Activated CD8-positive, alpha-beta memory T cell treated with anti-CD3 and anti-CD28 coated beads, Interleukin-2, amount 50 U/mL, for 24 hours (primary cell): ENCODE measurements around the gene CELA3B.
"Not testable (repeated sequence)": the region's sequence is repeated elsewhere in the genome, so short reads cannot be mapped to it uniquely, and the experiment has no call there.

ENCODE experiments used
- DNase-seq: peaks from one replicate; pipeline ENCODE4 v3.0.0-alpha.2; 2020; ENCODE audit errors: extremely low read depth

Gene CELA3B

DNA sequence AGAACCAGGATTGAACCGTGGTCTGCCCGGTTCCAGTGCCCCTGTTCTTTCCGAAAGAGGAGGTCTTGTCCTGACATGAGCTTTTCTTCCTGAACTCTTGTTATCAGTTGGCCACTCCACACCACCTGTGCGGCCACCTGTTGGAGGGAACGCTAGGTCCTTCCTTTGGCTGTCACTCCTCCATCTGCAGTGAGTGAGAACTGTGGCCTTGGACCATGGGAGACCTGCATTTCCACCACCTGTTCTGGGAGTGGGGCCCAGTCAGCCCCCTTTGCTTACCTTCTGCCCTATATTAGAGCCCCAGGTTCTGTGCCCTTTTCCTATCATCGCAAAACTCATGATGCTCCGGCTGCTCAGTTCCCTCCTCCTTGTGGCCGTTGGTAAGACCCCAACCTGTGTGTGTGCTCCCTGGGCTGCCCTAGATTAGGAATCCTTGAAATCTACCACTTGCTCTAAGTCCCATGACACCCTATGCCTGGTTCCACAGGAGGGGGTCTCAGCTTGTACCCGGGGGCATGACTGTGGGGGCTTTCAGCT is at the start of gene CELA3B:
TSS of gene CELA3B (plus strand) at position 320 of the 537 bp plus-strand sequence. CDS start at position 338, 18 bp downstream.
- not testable (repeated sequence) for DNase-seq

- DNase-seq, result no peak
Measured at GRCh38 chr1:21927533-21928237, 49.1 kb upstream of the CELA3B start.

- DNase-seq, result no peak
Measured at GRCh38 chr1:21930080-21930571, 46.7 kb upstream of the CELA3B start.

DNA sequence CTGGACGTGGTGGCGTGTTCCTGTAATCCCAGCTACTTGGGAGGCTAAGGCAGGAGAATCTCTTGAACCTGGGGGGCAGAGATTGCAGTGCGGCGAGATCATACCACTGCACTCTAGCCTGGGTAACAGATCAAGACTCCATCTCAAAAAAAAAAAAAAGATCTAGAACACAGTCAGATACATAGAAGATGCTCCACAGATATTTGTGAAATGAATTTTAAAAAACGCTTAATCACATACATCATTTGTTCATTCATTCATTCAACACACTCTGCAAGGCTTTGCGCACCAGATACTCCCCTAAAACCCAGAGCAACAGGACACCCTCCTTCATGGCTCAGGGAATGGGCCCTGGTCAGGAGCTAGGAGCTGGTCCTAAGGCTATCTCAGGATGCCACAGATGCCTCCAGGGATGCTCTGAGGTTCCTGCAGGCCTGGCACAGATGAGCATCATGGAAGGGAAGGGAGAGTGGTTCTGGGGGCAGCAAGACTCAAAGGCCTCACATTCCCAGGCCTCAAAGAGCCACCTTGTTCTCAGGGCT is 46.1 kb upstream of the CELA3B start:
- no peak for DNase-seq

GRCh38 chr1:21931171-21932093 is 45.4 kb upstream of the CELA3B start:
- DNase-seq, result no peak

GRCh38 chr1:21932127-21932526 is 44.7 kb upstream of the CELA3B start:
- DNase-seq, result no peak

DNA sequence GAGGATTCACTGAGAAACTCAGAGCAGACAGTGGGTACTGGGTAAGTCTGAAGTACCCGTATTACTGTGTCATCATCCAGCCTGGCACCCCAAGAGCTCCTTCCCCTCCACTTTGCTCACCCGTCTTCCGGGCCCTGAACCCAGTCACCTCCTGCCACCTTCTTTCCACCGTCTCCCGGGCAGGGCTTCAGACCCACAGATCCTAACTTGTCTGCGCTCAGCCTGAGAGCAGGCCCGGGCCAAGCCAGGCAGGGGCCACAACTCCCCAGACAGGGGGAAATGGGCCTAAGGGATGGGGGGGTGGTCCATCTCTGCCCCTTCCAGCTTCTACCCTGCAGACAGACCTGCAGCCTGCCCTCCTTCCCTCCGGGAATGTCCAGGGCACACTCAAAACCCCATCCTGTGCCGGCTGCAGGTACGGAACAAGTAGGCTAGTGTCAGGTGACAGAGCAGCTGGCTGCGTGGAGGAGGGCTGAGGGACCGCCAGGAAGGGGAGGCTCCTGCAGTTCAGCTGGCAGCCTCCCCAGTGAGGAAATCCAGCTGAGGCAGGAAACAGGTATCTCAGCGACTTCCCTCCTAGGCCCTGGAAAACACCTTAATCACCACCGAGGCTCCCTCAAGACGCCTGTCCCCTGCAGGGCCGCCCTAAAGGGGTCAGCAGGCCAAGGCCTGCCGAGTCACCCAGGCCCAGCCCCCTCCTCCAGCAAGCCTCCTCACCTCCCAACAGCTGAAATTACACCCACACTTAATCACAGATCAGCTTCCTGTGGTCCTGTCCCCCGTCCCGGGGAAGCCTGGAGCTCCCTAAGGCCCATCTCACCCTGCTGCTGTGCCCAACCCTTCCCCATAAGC is 43.2 kb upstream of the CELA3B start:
- DNase-seq, result no peak

GRCh38 chr1:21935393-21935804 is 41.4 kb upstream of the CELA3B start:
- DNase-seq, result no peak

DNA sequence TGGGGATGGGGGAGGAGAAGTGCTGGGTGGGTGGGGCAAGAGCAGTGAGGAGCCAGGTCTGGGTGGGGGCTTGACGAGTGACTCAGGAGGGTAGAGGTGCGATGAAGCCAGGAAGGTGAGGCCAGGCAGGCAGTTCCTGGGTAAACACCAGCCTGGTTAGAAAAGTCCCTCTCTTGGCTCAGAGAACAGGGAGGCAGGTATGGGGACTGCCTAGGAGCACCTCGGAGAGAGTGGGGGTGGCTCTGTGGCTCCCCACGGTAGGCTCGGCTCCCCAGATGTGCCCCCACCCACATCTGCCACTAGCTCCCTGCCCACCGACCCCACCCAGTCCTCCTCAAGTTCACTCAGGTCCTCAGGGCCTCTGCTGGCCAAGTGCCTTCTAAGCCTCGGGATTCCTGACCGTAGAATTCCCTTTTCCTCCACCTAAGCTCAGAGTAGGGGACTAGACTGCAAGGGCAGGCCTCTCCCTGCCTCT is 40.9 kb upstream of the CELA3B start:
- no peak for DNase-seq

GRCh38 chr1:21936366-21937031 is 40.3 kb upstream of the CELA3B start:
- no peak for DNase-seq

DNA sequence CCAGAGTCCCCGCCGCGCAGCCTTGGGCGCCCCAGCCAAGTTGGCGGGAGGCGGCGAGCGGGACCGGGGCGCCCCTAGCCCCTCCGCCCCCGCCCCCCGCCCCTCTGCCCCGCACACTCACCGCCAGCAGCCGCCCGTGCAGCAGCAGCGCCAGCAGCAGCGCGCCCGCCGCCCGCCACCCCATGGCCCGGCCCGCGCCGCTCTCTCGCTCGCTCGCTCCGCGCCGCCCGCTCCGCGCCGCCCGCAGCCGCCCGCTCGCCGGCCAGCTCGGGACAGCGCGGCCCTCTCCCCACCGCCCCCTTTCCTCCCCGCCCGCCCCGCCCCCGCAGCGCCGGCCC is 39.8 kb upstream of the CELA3B start, which contains the start of gene HSPG2:
TSS of gene HSPG2 (minus strand) at position 277 of the 338 bp plus-strand sequence. CDS start at position 184, 93 bp downstream.
- DNase-seq, result no peak

DNA sequence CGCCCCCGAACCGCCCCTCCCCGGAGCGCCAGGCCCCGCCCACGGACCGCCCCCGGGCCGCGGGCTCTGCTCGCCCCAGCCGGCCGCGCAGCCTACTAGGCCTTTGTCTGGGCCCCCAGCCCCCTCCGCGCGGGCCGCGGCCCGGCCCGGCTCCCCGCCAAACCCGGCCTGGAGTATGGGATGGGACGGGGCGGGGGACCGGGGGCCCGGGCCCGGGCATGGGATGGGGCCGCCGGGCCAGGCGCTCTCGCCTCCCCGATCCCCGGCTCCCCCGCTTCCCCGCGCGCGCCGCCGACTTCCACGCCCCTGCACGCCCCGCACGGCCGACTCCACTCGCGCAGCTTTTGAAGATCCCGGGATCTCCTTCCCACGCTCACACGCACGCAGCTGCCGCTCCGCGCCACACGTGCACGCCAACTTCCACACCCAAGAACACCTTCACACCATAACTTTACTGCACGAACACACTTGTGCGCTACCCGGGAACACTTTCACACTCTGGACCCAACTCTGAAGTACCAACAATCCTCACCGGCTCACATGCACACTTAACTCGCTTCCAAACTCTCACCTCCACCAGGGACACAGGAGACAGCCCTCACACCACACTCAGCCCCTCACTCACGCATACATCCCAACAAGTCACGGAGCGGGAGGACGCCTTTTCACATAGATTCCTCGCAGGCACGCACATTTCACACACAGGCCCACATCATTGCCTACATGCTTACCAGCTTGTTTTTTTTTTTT is 39.3 kb upstream of the CELA3B start:
- DNase-seq, result no peak

GRCh38 chr1:21938732-21939538 is 37.9 kb upstream of the CELA3B start:
- no peak for DNase-seq

- DNase-seq, result no peak
Measured at GRCh38 chr1:21939650-21940374, 37.0 kb upstream of the CELA3B start.

- no peak for DNase-seq
Measured at GRCh38 chr1:21940492-21940891, 36.3 kb upstream of the CELA3B start.

- no peak for DNase-seq
Measured at GRCh38 chr1:21941370-21941769, 35.5 kb upstream of the CELA3B start.

- no peak for DNase-seq
Measured at GRCh38 chr1:21942464-21942863, 34.4 kb upstream of the CELA3B start.

DNA sequence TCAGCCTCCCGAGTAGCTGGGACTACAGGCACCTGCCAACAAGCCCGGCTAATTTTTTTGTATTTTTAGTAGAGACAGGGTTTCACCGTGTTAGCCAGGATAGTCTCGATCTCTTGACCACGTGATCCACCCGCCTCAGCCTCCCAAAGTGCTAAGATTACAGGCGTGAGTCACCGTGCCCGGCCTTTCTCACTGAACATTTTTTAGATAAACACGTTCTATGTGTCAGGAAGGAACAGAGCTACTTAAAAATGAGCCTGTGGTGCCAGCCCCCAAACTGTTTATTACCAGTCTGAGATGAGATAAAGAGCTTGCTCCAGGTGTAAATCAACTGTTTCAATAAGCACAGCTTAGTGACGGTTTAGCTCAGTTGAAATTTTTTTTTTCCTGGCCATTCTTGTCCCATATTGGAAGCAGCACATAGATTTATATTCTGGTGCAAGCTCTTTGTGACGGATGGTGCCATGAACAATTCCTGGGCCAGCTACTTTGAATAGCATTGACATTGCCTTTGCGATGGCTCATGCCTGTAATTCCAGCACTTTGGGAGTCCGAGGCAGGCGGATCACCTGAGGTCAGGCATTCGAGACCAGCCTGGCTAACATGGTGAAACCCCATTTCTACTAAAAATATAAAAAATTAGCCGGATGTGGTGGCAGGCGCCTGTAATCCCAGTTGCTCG is 33.7 kb upstream of the CELA3B start:
- not testable (repeated sequence) for DNase-seq
